GM10266 (cell line): ENCODE data around the gene SOCS3.

Experiments used
- DNase-seq: peaks from one replicate; pipeline ENCODE4 v3.0.0; 2012; ENCODE audit errors: extremely low spot score
- TF ChIP-seq, protein P1 (sequence below): IDR thresholded peaks from 2 replicates; pipeline ENCODE4 v1.5.1; 2012; ENCODE audit warnings: mild to moderate bottlenecking, low read depth; ENCODE audit not compliant: control insufficient read depth, insufficient read depth; ENCODE audit errors: missing control alignments

The SOCS3 gene

DNA sequence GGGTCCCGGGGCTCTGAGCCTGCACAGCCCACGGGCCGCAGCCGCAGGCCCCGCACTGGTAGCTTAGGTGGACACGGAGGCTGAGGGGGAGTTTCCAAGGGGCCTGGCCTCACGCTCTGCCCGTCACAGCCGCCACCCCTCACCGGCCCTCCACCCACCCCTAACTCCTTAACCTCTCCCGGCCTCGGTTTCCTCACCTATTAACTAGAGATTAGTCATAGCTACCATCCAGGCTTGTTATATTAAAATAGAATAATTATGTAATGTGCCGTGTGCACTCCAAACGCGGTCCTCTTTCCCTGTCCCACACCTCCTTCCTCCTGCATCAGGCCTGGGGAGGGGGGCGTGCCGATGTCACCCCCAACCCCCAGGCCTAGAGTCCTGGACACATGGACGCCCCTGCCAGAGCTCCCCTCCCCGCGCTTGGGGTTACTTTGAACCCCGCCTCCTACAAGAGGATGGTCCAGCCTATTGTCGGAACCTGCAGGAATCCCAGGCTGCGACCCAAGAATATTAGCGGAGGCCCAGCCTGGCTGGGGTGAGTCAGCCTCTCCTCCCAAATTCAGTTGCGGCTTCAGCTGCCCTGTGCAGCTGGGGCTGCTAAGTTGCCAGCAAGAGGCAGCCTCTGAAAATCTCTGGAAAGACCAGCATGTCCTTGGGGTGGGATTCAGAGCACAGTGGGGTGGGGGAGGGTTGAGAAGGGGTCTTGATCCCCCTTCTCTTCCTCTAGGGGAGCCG lies 17.3 kb downstream of the SOCS3 start:
- no peak for DNase-seq
- TF ChIP-seq, protein P1, sequence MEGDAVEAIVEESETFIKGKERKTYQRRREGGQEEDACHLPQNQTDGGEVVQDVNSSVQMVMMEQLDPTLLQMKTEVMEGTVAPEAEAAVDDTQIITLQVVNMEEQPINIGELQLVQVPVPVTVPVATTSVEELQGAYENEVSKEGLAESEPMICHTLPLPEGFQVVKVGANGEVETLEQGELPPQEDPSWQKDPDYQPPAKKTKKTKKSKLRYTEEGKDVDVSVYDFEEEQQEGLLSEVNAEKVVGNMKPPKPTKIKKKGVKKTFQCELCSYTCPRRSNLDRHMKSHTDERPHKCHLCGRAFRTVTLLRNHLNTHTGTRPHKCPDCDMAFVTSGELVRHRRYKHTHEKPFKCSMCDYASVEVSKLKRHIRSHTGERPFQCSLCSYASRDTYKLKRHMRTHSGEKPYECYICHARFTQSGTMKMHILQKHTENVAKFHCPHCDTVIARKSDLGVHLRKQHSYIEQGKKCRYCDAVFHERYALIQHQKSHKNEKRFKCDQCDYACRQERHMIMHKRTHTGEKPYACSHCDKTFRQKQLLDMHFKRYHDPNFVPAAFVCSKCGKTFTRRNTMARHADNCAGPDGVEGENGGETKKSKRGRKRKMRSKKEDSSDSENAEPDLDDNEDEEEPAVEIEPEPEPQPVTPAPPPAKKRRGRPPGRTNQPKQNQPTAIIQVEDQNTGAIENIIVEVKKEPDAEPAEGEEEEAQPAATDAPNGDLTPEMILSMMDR: no peak

DNA sequence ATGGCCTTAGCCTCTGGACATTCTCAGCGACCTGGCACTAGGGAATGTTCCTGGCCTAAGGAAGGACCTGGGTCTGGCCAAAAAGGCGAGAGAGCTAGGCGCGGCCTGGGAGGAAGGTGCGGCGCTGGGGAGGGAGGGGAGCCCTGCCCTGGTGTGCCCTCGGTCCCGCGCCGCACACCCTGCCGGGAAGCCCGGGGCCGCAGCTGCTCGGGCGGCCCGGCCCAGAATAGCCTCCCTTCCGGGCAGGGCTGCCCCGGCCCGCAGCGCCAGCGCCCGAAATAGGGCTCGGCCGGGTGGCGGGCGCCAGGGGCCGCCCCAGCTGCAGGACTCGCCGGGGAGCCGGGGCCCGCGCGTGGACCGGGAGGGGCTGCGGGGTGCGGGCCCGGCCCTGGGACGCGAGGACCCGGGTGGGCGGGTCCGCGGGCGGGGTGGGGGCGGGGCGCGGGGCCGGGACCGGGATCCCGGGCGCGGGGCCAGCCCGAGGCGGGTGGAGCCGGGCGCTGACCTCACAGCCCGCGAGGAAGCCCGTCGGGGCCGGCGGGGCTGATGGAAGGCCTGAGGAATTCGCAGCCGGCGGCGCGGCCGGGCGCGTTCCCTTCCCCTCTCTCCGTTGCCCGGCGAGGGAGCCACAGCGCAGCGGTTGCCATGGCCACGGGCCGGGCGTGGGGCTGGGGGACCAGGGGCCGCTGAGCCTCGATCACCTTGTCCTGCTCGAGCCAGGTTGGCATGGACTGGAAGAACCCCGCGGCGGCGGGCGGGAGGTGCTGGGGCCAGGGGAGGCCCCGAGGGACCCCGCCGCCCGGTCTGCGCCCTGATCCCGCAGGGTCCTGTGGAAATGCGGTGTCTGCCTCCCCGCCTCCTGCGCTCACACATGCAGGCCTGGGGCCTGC lies 18.1 kb downstream of the SOCS3 start:
- DNase-seq: no peak
- TF ChIP-seq, protein P1: peak; percentile 8

DNA sequence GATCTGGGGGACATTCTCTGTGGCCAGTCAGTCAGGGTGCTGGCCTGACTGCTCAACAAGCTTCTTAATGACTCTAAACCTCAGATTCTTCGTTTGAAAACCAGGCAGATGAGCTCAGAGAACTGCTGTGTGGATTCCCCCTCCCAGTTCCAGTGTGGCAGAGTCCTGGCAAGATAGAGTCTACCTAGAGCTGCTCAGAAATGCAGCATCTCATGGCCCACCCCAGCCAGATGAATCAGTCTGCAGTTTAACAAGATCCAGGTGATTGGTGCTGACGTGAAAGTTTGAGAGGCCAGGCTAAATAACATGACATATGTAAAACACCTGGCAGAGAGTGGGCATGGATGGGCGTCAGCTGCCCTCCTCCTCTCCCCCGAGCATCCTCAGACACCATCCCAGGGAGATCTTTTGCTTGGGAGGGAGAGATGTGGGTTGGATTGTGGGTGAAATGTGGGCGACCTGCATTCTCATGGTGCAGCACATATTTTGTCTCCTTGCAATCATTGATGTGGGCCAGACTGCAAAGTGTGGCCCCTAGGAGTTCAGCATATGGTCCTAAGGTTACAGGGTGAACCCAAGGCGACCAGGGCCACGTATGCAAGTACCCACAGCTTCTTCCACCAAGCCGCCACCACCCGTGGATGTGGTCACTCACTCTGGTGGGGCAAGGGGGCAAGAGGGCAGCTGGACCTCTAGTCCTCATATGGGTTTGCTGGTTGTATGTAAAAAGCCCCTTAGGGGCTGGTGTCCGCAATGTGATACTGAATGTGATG lies 19.5 kb downstream of the SOCS3 start:
- TF ChIP-seq, protein P1: no peak
- no peak for DNase-seq

GRCh38 chr17:78338486-78339259 lies 21.2 kb downstream of the SOCS3 start:
- TF ChIP-seq, protein P1: no peak
- no peak for DNase-seq

GRCh38 chr17:78337244-78338109 lies 22.4 kb downstream of the SOCS3 start:
- peak; percentile 78 for DNase-seq
- TF ChIP-seq, protein P1: no peak

GRCh38 chr17:78335209-78335608 lies 24.7 kb downstream of the SOCS3 start:
- TF ChIP-seq, protein P1: no peak
- no peak for DNase-seq
